Measurements from ENCODE around the gene ABCB8.

ABCB8 gene

DNA sequence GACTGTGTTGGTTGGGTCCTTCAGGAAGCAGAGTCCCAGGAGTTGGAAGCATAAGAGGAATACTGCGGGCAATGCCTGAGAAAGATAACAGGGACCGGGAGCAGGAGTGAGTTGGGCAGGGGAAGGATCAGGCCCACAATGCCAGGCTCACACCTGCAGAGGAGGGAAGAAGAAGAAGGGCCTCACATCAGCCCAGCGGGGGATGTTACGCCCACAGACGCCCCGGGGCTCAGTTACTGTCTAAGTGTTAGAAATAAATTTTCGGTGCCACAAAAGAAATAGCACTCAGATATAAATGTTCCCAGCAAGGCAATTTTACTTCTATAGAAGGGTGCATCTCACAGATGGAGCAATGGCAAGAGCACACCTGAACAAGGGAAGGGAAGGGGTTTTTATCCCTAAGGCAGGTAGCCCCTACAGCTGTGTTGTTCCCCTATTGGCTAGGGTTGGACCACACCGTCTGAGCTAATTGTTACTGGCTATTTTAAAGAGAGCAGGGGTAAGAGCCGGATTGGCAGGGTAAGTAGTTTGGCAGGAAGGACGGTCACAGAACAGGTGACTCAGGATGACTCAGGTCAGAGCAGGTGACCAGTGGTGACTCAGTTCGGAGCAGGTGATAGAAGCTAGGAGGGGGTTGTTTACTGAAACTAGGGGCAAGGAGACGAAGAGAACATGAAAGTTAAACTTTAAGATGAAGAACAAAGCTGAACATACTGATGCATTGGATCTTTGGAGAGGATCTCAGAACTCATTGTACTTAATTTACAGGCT is 37.6 kb upstream of the ABCB8 start, which contains the start of gene NOS3:
NOS3 (plus strand) TSS at position 602 of the 771 bp plus-strand sequence. CDS start 2,787 bp downstream, outside the sequence.
- H3K27me3 ChIP-seq (replicated peaks), result no peaks in the 10 kb centered on the region
- no peak within 1 kb of the TSS for H3K4me3 ChIP-seq (ENCODE audit: low read depth, low read length)
- no peak within 1 kb of the TSS for H3K27ac ChIP-seq
- in situ Hi-C loops (cut with HindIII; ENCODE audit: low pct_ligation_motif_present, low sequenced_read_pairs), result no loop called here
- no peaks in the 10 kb centered on the region for H3K36me3 ChIP-seq (replicated peaks)
- TF ChIP-seq, protein P1, sequence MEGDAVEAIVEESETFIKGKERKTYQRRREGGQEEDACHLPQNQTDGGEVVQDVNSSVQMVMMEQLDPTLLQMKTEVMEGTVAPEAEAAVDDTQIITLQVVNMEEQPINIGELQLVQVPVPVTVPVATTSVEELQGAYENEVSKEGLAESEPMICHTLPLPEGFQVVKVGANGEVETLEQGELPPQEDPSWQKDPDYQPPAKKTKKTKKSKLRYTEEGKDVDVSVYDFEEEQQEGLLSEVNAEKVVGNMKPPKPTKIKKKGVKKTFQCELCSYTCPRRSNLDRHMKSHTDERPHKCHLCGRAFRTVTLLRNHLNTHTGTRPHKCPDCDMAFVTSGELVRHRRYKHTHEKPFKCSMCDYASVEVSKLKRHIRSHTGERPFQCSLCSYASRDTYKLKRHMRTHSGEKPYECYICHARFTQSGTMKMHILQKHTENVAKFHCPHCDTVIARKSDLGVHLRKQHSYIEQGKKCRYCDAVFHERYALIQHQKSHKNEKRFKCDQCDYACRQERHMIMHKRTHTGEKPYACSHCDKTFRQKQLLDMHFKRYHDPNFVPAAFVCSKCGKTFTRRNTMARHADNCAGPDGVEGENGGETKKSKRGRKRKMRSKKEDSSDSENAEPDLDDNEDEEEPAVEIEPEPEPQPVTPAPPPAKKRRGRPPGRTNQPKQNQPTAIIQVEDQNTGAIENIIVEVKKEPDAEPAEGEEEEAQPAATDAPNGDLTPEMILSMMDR (IDR thresholded peaks at IDR 0.05; ENCODE audit: low read depth, low read length, missing control alignments), result no peak
- DNase-seq, result no peak

DNA sequence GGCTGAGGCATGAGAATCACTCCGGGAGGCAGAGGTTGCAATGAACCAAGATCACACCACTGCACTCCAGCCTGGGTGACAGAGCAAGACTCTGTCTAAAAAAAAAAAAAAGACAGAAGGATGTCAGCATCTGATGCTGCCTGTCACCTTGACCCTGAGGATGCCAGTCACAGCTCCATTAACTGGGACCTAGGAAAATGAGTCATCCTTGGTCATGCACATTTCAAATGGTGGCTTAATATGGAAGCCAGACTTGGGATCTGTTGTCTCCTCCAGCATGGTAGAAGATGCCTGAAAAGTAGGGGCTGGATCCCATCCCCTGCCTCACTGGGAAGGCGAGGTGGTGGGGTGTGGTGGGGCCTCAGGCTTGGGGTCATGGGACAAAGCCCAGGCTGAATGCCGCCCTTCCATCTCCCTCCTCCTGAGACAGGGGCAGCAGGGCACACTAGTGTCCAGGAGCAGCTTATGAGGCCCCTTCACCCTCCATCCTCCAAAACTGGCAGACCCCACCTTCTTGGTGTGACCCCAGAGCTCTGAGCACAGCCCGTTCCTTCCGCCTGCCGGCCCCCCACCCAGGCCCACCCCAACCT is 36.1 kb upstream of the ABCB8 start:
- Histone ChIP-seq H3K36me3 (replicated peaks) (no peaks in the 10 kb centered on the region), H3K27me3 (replicated peaks) (no peaks in the 10 kb centered on the region), H3K27ac (no peak overlapping the region), H3K4me3 (ENCODE audit: low read depth, low read length) (no peak overlapping the region)
- no peak for DNase-seq
- TF ChIP-seq, protein P1 (IDR thresholded peaks at IDR 0.05; ENCODE audit: low read depth, low read length, missing control alignments), result no peak
- in situ Hi-C loops (cut with HindIII; ENCODE audit: low pct_ligation_motif_present, low sequenced_read_pairs), result no loop called here

DNA sequence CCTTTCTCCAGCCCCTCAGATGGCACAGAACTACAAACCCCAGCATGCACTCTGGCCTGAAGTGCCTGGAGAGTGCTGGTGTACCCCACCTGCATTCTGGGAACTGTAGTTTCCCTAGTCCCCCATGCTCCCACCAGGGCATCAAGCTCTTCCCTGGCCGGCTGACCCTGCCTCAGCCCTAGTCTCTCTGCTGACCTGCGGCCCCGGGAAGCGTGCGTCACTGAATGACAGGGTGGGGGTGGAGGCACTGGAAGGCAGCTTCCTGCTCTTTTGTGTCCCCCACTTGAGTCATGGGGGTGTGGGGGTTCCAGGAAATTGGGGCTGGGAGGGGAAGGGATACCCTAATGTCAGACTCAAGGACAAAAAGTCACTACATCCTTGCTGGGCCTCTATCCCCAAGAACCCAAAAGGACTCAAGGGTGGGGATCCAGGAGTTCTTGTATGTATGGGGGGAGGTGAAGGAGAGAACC is 35.4 kb upstream of the ABCB8 start:
- Histone ChIP-seq H3K36me3 (replicated peaks) (no peaks in the 10 kb centered on the region), H3K27ac (no peak overlapping the region), H3K4me3 (ENCODE audit: low read depth, low read length) (no peak overlapping the region), H3K27me3 (replicated peaks) (no peaks in the 10 kb centered on the region)
- TF ChIP-seq, protein P1 (IDR thresholded peaks at IDR 0.05; ENCODE audit: low read depth, low read length, missing control alignments), result no peak
- in situ Hi-C loops (cut with HindIII; ENCODE audit: low pct_ligation_motif_present, low sequenced_read_pairs), result no loop called here
- no peak for DNase-seq

DNA sequence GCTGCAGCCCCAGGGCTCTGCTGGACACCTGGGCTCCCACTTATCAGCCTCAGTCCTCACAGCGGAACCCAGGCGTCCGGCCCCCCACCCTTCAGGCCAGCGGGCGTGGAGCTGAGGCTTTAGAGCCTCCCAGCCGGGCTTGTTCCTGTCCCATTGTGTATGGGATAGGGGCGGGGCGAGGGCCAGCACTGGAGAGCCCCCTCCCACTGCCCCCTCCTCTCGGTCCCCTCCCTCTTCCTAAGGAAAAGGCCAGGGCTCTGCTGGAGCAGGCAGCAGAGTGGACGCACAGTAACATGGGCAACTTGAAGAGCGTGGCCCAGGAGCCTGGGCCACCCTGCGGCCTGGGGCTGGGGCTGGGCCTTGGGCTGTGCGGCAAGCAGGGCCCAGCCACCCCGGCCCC is 34.7 kb upstream of the ABCB8 start:
- in situ Hi-C loops (cut with HindIII; ENCODE audit: low pct_ligation_motif_present, low sequenced_read_pairs), result no loop called here
- Histone ChIP-seq H3K27ac (no peak overlapping the region), H3K27me3 (replicated peaks) (no peaks in the 10 kb centered on the region), H3K36me3 (replicated peaks) (no peaks in the 10 kb centered on the region), H3K4me3 (ENCODE audit: low read depth, low read length) (no peak overlapping the region)
- no peak for DNase-seq
- TF ChIP-seq, protein P1 (IDR thresholded peaks at IDR 0.05; ENCODE audit: low read depth, low read length, missing control alignments), result no peak

DNA sequence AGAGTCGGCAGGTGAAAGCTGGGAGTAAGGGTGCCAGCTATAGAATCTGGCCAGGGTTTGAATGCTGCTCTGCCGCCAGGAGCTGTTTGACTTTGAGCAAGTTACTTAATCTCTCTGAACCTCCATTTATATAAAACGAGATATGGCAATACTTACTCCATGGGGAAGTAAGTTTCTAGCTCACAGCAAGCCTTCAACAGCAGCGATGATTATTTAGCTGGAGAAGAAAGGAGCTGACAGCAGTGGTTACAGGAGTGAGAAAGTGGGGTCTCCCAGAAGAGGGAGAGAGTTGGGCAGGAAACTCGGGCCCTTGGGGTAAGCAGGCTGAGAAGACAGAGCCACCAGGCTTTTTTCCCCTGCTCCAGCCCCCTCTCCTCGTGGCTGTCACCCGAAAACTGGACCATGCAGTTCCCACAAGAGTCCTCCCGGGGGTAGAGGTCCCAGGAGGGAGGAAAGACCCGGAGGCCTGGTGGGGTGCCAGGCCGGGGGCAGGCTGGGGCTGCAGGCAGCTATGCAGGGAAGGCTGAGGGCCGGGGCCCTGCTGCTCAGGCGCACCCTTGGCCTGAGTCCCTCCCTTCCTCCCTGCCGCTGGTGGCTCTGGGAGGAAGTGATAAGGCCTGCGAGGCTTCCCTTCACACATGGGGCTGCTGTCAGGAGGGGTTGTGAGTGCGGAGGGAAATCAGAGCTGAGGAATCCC is 34.0 kb upstream of the ABCB8 start:
- Histone ChIP-seq H3K27ac (no peak overlapping the region), H3K4me3 (ENCODE audit: low read depth, low read length) (no peak overlapping the region), H3K36me3 (replicated peaks) (no peaks in the 10 kb centered on the region), H3K27me3 (replicated peaks) (no peaks in the 10 kb centered on the region)
- TF ChIP-seq, protein P1 (IDR thresholded peaks at IDR 0.05; ENCODE audit: low read depth, low read length, missing control alignments), result no peak
- no peak for DNase-seq
- in situ Hi-C loops (cut with HindIII; ENCODE audit: low pct_ligation_motif_present, low sequenced_read_pairs), result no loop called here

Measured in brain microvascular endothelial cell (primary cell).